Measurements from ENCODE around the gene NUP98. TPM values are rescaled to one million over a fixed set of nuclear protein-coding genes. Genes with fewer than 3 reads are reported as not detected.
"Not testable (repeated sequence)": the region's sequence is repeated elsewhere in the genome, so short reads cannot be mapped to it uniquely, and the experiment has no call there.

The NUP98 gene
- polyA plus RNA-seq, 3 donors, result 19.6 to 76.2 (median 28.5) TPM

DNA sequence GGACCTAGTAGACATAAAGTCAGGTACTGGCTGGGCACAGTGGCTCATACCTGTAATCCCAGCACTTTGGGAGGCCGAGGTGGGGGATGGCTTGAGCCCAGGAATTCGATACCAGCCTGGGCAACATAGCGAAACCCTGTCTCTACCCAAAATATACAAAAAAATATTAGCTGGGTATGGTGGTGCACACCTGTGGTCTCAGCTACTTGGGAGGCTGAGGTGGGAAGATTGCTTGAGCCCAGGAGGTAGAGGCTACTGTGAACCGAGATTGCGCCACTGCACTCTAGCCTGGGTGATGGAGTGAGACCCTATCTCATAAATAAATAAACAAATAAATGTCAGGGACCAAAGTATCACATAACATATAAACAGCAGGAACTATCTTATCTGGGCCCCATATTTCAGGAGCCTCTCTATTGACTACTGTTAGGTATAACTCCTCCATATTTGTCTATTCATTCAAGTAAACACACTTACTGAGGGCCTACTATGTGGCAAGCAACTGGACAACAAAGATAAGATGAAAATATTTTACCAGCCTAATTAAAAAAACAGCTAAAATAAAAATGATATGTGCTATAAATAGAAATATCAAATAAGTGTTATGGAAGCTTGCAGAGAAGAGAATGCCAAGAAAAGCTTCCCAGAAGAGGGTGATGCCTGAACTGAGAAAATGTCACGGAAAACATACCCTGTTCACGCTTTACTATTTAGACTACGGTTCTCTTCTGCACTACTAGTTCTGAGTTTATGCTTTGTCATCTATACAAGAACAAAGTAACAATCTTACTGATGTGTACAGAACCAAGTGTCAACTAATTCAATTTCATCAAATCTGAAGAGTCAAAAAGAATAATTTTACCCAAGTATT, 2.0 kb downstream of the NUP98 start:
- intact Hi-C loops (cut with micrococcal nuclease), result loop anchor here in 1 of 2 donors (5.0 kb wide), 1 partner anchor 42 kb away; no protein-coding TSS in a partner anchor
- Histone ChIP-seq H3K27ac (ENCODE audit: low read depth in 1 of 2, low read length in 2 of 2) (peak overlapping the region in 1 of 2 donors; percentile 99), H3K27me3 (ENCODE audit: control insufficient read depth in 2 of 2, insufficient read depth in 2 of 2, low read length in 2 of 2) (no peaks in the 10 kb centered on the region), H3K4me3 (replicated peaks in 1 of 3; ENCODE audit: low read depth in 2 of 3, low read length in 3 of 3) (peak overlapping the region in 1 of 3 experiments; percentile 91), H3K36me3 (replicated peaks in 1 of 2; ENCODE audit: control insufficient read depth in 1 of 2, insufficient read depth in 2 of 2, low read length in 2 of 2) (peaks cover 19 to 36% of the 10 kb centered on the region in 2 donors), H2AFZ (ENCODE audit: insufficient read depth, low read depth, low read length, poor library complexity, severe bottlenecking) (no peak overlapping the region), H3K79me2 (ENCODE audit: insufficient read depth, low read length) (peaks cover 70% of the 10 kb centered on the region), H3K4me2 (replicated peaks; ENCODE audit: extremely low read depth, low read length, poor library complexity, severe bottlenecking) (peak overlapping the region; percentile 84), H3K9me3 (replicated peaks in 1 of 2; ENCODE audit: control insufficient read depth in 1 of 2, insufficient read depth in 1 of 2, low read length in 2 of 2) (no peaks in the 10 kb centered on the region), H4K20me1 (ENCODE audit: insufficient read depth, low read length) (peaks cover 50% of the 10 kb centered on the region), H3K9ac (ENCODE audit: insufficient read depth, low read length, poor library complexity, severe bottlenecking) (no peak overlapping the region), H3K4me1 (ENCODE audit: control insufficient read depth in 1 of 2, insufficient read depth in 2 of 2, low read length in 2 of 2) (peaks cover 19 to 34% of the 10 kb centered on the region in 2 donors)
- H3K36me3 Mint-ChIP-seq, result peaks cover 14 to 36% of the 10 kb centered on the region in 2 donors
- peaks cover 0 to 1% (median 0%) of the 10 kb centered on the region in 3 donors for H3K27me3 Mint-ChIP-seq (ENCODE audit: low read depth in 3 of 3)
- WGBS (ENCODE audit: insufficient coverage), result 42% methylated on average over 3 of the region's 8 CpGs
- DNase-seq, result no peak
- no peaks in the 10 kb centered on the region for H3K9me3 Mint-ChIP-seq
- no peak for TF ChIP-seq CTCF (IDR thresholded peaks at IDR 0.05)
- H3K4me1 Mint-ChIP-seq, result peaks cover 26% of the 10 kb centered on the region
- peak overlapping the region in 5 of 7 donors; percentile 95 to 99 (median 99) for H3K27ac Mint-ChIP-seq
- peak overlapping the region; percentile 89 to 95 for H3K4me3 Mint-ChIP-seq

DNA sequence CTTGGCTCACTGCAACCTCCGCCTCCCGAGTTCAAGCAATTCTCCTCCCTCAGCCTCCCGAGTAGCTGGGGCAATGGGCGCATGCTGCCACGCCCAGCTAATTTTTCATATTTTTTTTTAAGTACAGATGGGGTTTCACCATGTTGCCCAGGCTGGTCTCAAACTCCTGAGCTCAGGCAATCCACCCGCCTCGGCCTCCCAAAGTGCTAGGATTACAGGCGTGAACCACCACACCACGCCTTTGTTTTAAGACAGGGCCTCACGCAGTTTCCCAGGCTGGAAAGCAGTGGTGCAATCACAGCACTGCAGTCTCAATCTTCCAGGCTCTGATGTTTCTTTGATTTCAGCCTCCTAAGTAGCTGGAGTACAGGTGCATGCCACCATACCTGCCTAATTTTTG, 3.0 kb downstream of the NUP98 start:
- peak overlapping the region in 1 of 2 donors; percentile 99 for H3K27ac ChIP-seq (ENCODE audit: low read depth in 1 of 2, low read length in 2 of 2)
- DNase-seq; H3K9me3 ChIP-seq (replicated peaks in 1 of 2; ENCODE audit: control insufficient read depth in 1 of 2, insufficient read depth in 1 of 2, low read length in 2 of 2); H3K4me3 ChIP-seq (replicated peaks in 1 of 3; ENCODE audit: low read depth in 2 of 3, low read length in 3 of 3); H3K9me3 Mint-ChIP-seq; H2AFZ ChIP-seq (ENCODE audit: insufficient read depth, low read depth, low read length, poor library complexity, severe bottlenecking); H3K9ac ChIP-seq (ENCODE audit: insufficient read depth, low read length, poor library complexity, severe bottlenecking); H3K4me3 Mint-ChIP-seq; H3K4me2 ChIP-seq (replicated peaks; ENCODE audit: extremely low read depth, low read length, poor library complexity, severe bottlenecking); H3K27me3 Mint-ChIP-seq (ENCODE audit: low read depth in 3 of 3); intact Hi-C loops (cut with micrococcal nuclease); H3K27me3 ChIP-seq (ENCODE audit: control insufficient read depth in 2 of 2, insufficient read depth in 2 of 2, low read length in 2 of 2): not testable (repeated sequence)
- peaks cover 60% of the 10 kb centered on the region for H4K20me1 ChIP-seq (ENCODE audit: insufficient read depth, low read length)
- peaks cover 28% of the 10 kb centered on the region for H3K4me1 Mint-ChIP-seq
- 93% methylated on average over 8 of the region's 10 CpGs for WGBS (ENCODE audit: insufficient coverage)
- peaks cover 18 to 44% of the 10 kb centered on the region in 2 donors for H3K36me3 Mint-ChIP-seq
- peaks cover 19 to 40% of the 10 kb centered on the region in 2 donors for H3K4me1 ChIP-seq (ENCODE audit: control insufficient read depth in 1 of 2, insufficient read depth in 2 of 2, low read length in 2 of 2)
- H3K79me2 ChIP-seq (ENCODE audit: insufficient read depth, low read length), result peaks cover 80% of the 10 kb centered on the region
- H3K36me3 ChIP-seq (replicated peaks in 1 of 2; ENCODE audit: control insufficient read depth in 1 of 2, insufficient read depth in 2 of 2, low read length in 2 of 2), result peaks cover 19 to 43% of the 10 kb centered on the region in 2 donors
- peak overlapping the region in 3 of 7 donors; percentile 3 to 41 (median 10) for H3K27ac Mint-ChIP-seq

Measured in CD14-positive monocyte (primary cell).